NT2/D1 (cell line): Measurements from ENCODE around the gene SLC8A1.

ENCODE experiments used
- SUZ12 ChIP-seq: IDR thresholded peaks from 2 replicates; pipeline ENCODE4 v1.6.1; 2011; ENCODE audit not compliant: insufficient read length, insufficient read depth; ENCODE audit errors: extremely low read depth
- YY1 ChIP-seq: IDR thresholded peaks from 2 replicates; pipeline ENCODE4 v1.6.1; 2011; ENCODE audit not compliant: insufficient read length, insufficient read depth
- ZNF274 ChIP-seq: IDR thresholded peaks from 2 replicates; pipeline ENCODE4 v1.6.1; 2011; ENCODE audit warnings: mild to moderate bottlenecking, low read depth, low read length

GRCh38 chr2:40103163-40103562 is 348.7 kb downstream of the SLC8A1 start:
- no peak for TF ChIP-seq ZNF274
- no peak for TF ChIP-seq YY1
- no peak for TF ChIP-seq SUZ12
